Ovary (tissue), 9 donors: ENCODE measurements around the gene ABHD12. TPM values are rescaled to one million over a fixed set of nuclear protein-coding genes. Genes with fewer than 3 reads are reported as not detected.

Experiments
- DNase-seq, 5 donors: peaks; one replicate each; pipeline ENCODE4 v3.0.0-alpha.2; 2019 to 2020
- H3K27ac ChIP-seq, 2 donors: fragments of 200-600 bp; one replicate each; pipeline versions ENCODE4 v1.5.1 to v1.8.0; 2019 to 2022
- H3K27me3 ChIP-seq: fragments of 200-600 bp; one replicate; pipeline ENCODE4 v1.8.0; 2022
- H3K36me3 ChIP-seq: fragments of 200-600 bp; sonication (generic); one replicate; pipeline ENCODE4 v1.5.1; 2019
- H3K4me1 ChIP-seq: one replicate; pipeline ENCODE4 v1.8.1; 2013; ENCODE audit warnings: mild to moderate bottlenecking, moderate library complexity; ENCODE audit not compliant: insufficient read depth
- H3K4me3 ChIP-seq: fragments of 200-600 bp; sonication (generic); one replicate; pipeline ENCODE4 v1.5.1; 2017
- H3K9me3 ChIP-seq, 2 donors: fragments of 200-600 bp in 1 of 2; sonication (generic) in 1 of 2; one replicate each; pipeline versions ENCODE4 v1.5.1 to v1.8.1; 2013 to 2019; ENCODE audit warnings: mild to moderate bottlenecking in 1 of 2, moderate library complexity in 1 of 2
- EP300 ChIP-seq: sonication (generic); formaldehyde crosslinking; IDR thresholded peaks from one replicate; pipeline ENCODE4 v1.6.1; 2017; ENCODE audit warnings: antibody characterized with exemption
- POLR2A ChIP-seq: fragments of 450-650 bp; IDR thresholded peaks from one replicate; pipeline ENCODE4 v1.6.1; 2017; ENCODE audit warnings: antibody characterized with exemption, mild to moderate bottlenecking, moderate library complexity
- WGBS, 3 donors: extraction: QIAGEN DNeasy Blood & Tissue Kit in 1 of 3; methylation state at CpG; one replicate each; pipeline versions ENCODE4 v1.1.5 to v1.1.7; 2013 to 2017; 5-methylcytosine and 5-hydroxymethylcytosine counted together
- intact Hi-C, 4 donors: fragments of 100-400 bp; cut with DNase I; formaldehyde crosslinking; loops; one replicate each; pipeline versions ENCODE4 v1.11.0 to v1.15.1; 2022 to 2023
- polyA plus RNA-seq, 2 donors: library from polyadenylated mRNA; stranded (reverse); fragments of 200-250 nt in 1 of 2; fragments of 350-450 nt in 1 of 2; fragmentation: Illumina TruSeq in 1 of 2; extraction: RNeasy Lipid Tissue Mini Kit (QIAGEN cat#74804) in 1 of 2; gene quantifications; one replicate each; pipeline ENCODE4 v1.2.3, GENCODE V29; 2013 to 2014
- total RNA-seq, 7 donors: library from RNA; depleted of rRNA in 2 of 7; stranded (reverse); fragments of >200 nt in 2 of 7; fragmentation: NEBNext Ultra II Directional in 3 of 7; extraction: Animal tissue kit (Norgen Biotek cat#: 25700) in 3 of 7; gene quantifications; one replicate each; pipeline versions ENCODE4 v1.1.0 to v1.2.4, GENCODE V29; 2016 to 2023
- TF ChIP-seq, protein P1 (sequence below), 3 donors: fragments of 450-650 bp in 2 of 3; fragments of 200-600 bp in 1 of 3; IDR thresholded peaks; one replicate each; pipeline versions ENCODE4 v1.5.1 to v1.8.0; 2016 to 2022; ENCODE audit warnings: antibody characterized with exemption in 3 of 3, mild to moderate bottlenecking in 1 of 3
- donor health status: DM: no; HTN: no; CAD: no; lungs with moderate emphysema.
- donor health status: DM: no; HTN: no; CAD: no.
- donor health status: Bipolar disorder and iron deficiency.
- donor health status: DM: yes; HTN: yes; CAD: no.
- donor health status: DM: no; HTN: no; CAD: no.
- donor health status: DM: yes; HTN: yes; CAD: no.

ABHD12 gene
- total and polyA plus RNA-seq, 9 donors, result 15.0 to 87.6 (median 37.6) TPM

- Histone ChIP-seq H3K27me3 (no peaks in the 10 kb centered on the region), H3K36me3 (no peaks in the 10 kb centered on the region), H3K9me3 (no peaks in the 10 kb centered on the region), H3K4me1 (no peaks in the 10 kb centered on the region), H3K27ac (no peak overlapping the region), H3K4me3 (no peak overlapping the region)
- no peak for DNase-seq
- 91 to 94% (median 93%) methylated on average over 10 of the region's 10 CpGs for whole genome bisulfite sequencing, 3 donors
- no peak for TF ChIP-seq EP300
- TF ChIP-seq, protein P1, sequence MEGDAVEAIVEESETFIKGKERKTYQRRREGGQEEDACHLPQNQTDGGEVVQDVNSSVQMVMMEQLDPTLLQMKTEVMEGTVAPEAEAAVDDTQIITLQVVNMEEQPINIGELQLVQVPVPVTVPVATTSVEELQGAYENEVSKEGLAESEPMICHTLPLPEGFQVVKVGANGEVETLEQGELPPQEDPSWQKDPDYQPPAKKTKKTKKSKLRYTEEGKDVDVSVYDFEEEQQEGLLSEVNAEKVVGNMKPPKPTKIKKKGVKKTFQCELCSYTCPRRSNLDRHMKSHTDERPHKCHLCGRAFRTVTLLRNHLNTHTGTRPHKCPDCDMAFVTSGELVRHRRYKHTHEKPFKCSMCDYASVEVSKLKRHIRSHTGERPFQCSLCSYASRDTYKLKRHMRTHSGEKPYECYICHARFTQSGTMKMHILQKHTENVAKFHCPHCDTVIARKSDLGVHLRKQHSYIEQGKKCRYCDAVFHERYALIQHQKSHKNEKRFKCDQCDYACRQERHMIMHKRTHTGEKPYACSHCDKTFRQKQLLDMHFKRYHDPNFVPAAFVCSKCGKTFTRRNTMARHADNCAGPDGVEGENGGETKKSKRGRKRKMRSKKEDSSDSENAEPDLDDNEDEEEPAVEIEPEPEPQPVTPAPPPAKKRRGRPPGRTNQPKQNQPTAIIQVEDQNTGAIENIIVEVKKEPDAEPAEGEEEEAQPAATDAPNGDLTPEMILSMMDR (IDR thresholded peaks at IDR 0.05), result no peak
- TF ChIP-seq POLR2A, result no peak
- intact Hi-C loops, result no loop called here
Measured at GRCh38 chr20:25257756-25258475, 132.7 kb downstream of the ABHD12 start.

GRCh38 chr20:25257130-25257529 is 133.5 kb downstream of the ABHD12 start:
- Histone ChIP-seq H3K27me3 (no peaks in the 10 kb centered on the region), H3K36me3 (no peaks in the 10 kb centered on the region), H3K4me3 (no peak overlapping the region), H3K27ac (no peak overlapping the region), H3K4me1 (no peaks in the 10 kb centered on the region), H3K9me3 (no peaks in the 10 kb centered on the region)
- TF ChIP-seq POLR2A (no peak), EP300 (no peak)
- TF ChIP-seq, protein P1 (IDR thresholded peaks at IDR 0.05), result no peak
- 91 to 93% (median 92%) methylated on average over 5 of the region's 5 CpGs for WGBS, 3 donors
- intact Hi-C loops, result no loop called here
- DNase-seq, result no peak

DNA sequence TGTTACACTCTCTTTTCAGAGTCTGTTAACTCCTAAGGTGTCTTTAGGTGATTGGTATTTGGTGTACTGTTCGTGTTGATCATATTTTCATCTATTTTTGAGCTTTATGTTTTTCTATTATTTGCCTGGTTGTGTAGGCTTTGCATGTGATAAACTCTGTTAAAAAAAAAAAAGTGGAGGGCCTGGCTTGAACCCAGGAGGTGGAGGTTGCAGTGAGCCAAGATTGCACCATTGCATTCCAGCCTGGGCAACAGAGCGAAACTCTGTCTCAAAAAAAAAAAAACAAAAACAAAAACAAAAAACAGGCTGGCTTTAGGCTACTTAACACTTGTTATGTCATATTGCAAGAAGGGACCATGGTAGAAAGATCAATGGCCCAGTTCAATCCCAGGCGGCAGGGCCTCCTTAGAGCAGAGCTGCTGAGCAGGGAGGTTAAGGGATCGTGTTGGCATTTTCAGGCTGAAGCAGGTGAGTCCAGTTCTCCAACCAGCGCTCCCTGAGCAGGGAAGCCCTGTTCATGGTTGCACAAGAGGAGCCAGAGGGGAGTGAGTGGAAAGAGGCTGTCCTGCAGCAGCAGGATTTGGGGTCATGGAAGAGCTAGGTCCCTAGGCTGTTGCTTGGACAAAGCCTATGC is 134.3 kb downstream of the ABHD12 start:
- TF ChIP-seq POLR2A (no peak), EP300 (no peak)
- TF ChIP-seq, protein P1 (IDR thresholded peaks at IDR 0.05), result no peak
- WGBS, 3 donors, result 72 to 79% (median 78%) methylated on average over 5 of the region's 5 CpGs
- Histone ChIP-seq H3K27ac (no peak overlapping the region), H3K4me1 (no peaks in the 10 kb centered on the region), H3K4me3 (no peak overlapping the region), H3K9me3 (no peaks in the 10 kb centered on the region), H3K36me3 (no peaks in the 10 kb centered on the region), H3K27me3 (no peaks in the 10 kb centered on the region)
- DNase-seq, result no peak
- intact Hi-C loops, result no loop called here

- intact Hi-C loops, result no loop called here
- no peak overlapping the region for H3K4me3 ChIP-seq
- no peak for DNase-seq
- H3K27me3 ChIP-seq, result no peaks in the 10 kb centered on the region
- 86 to 90% (median 88%) methylated on average over 12 of the region's 12 CpGs for WGBS, 3 donors
- TF ChIP-seq, protein P1 (IDR thresholded peaks at IDR 0.05), result no peak
- TF ChIP-seq EP300 (no peak), POLR2A (no peak)
- H3K27ac ChIP-seq, result no peak overlapping the region
- peaks cover 1% of the 10 kb centered on the region for H3K4me1 ChIP-seq
- no peaks in the 10 kb centered on the region for H3K36me3 ChIP-seq
- H3K9me3 ChIP-seq, result no peaks in the 10 kb centered on the region
Measured at GRCh38 chr20:25254986-25255680, 135.5 kb downstream of the ABHD12 start.
